Spleen (tissue), 11 donors: Measurements from ENCODE around the gene SRGAP3. TPM values are rescaled to one million over a fixed set of nuclear protein-coding genes. Genes with fewer than 3 reads are reported as not detected.

ENCODE experiments used
- DNase-seq: peaks from one replicate; pipeline ENCODE4 v3.0.0-alpha.2; 2020
- H3K27ac ChIP-seq, 8 donors: fragments of 200-600 bp; sonication (generic) in 7 of 8; 1 replicate in 4 of 8; 2 replicates in 4 of 8; pipeline versions ENCODE4 v1.5.0 to v1.8.0; 2016 to 2021; ENCODE audit warnings: inconsistent platforms in 4 of 8, mild to moderate bottlenecking in 4 of 8, moderate library complexity in 1 of 8
- H3K27me3 ChIP-seq, 7 donors: fragments of 200-600 bp; sonication (generic) in 6 of 7; replicated peaks in 1 of 7; 1 replicate in 4 of 7; 2 replicates in 3 of 7; pipeline versions ENCODE4 v1.5.0 to v1.8.0; 2016 to 2021; ENCODE audit warnings: inconsistent platforms in 3 of 7, mild to moderate bottlenecking in 1 of 7
- H3K36me3 ChIP-seq, 6 donors: fragments of 200-600 bp; sonication (generic) in 5 of 6; 1 replicate in 4 of 6; 2 replicates in 2 of 6; pipeline versions ENCODE4 v1.5.0 to v1.8.0; 2016 to 2021; ENCODE audit warnings: inconsistent platforms in 2 of 6
- H3K4me1 ChIP-seq, 6 donors: fragments of 200-600 bp; sonication (generic) in 5 of 6; 1 replicate in 3 of 6; 2 replicates in 3 of 6; pipeline versions ENCODE4 v1.5.0 to v1.8.0; 2016 to 2021; ENCODE audit warnings: inconsistent platforms in 3 of 6
- H3K4me3 ChIP-seq, 8 donors: fragments of 200-600 bp; sonication (generic) in 7 of 8; 1 replicate in 4 of 8; 2 replicates in 4 of 8; pipeline versions ENCODE4 v1.5.0 to v1.8.0; 2016 to 2021; ENCODE audit warnings: inconsistent platforms in 4 of 8, mild to moderate bottlenecking in 4 of 8, moderate library complexity in 2 of 8
- H3K9me3 ChIP-seq, 8 donors: fragments of 200-600 bp; sonication (generic) in 7 of 8; 1 replicate in 4 of 8; 2 replicates in 4 of 8; pipeline versions ENCODE4 v1.5.0 to v1.8.0; 2016 to 2021; ENCODE audit warnings: inconsistent platforms in 4 of 8
- POLR2A ChIP-seq, 3 donors: fragments of 450-650 bp; IDR thresholded peaks; one replicate each; pipeline ENCODE4 v1.5.1; 2017; ENCODE audit warnings: antibody characterized with exemption in 3 of 3, mild to moderate bottlenecking in 1 of 3
- POLR2AphosphoS5 ChIP-seq, 3 donors: sonication (generic); formaldehyde crosslinking; IDR thresholded peaks; one replicate each; pipeline ENCODE4 v1.5.1; 2017; ENCODE audit warnings: antibody characterized with exemption in 3 of 3
- WGBS, 5 donors: extraction: QIAGEN DNeasy Blood & Tissue Kit in 3 of 5; methylation state at CpG; one replicate each; pipeline versions ENCODE4 v1.1.5 to v1.1.7; 2013 to 2018; 5-methylcytosine and 5-hydroxymethylcytosine counted together
- intact Hi-C: fragments of 100-400 bp; cut with DNase I; formaldehyde crosslinking; loops from one replicate; pipeline ENCODE4 v1.15.0; 2023; ENCODE audit warnings: low total_unique reads
- polyA plus RNA-seq, 3 donors: library from polyadenylated mRNA; stranded (reverse); fragments of 200-250 nt; gene quantifications; one replicate each; pipeline ENCODE4 v1.2.1, GENCODE V29; 2013
- total RNA-seq, 7 donors: library from RNA; depleted of rRNA in 3 of 7; stranded (reverse); fragments of >200 nt in 3 of 7; fragmentation: NEBNext Ultra II Directional in 4 of 7; extraction: Animal tissue kit (Norgen Biotek cat#: 25700) in 4 of 7; gene quantifications; one replicate each; pipeline versions ENCODE4 v1.1.0 to v1.2.1, GENCODE V29; 2016 to 2021
- TF ChIP-seq, protein P1 (sequence below), 11 experiments: fragments of 200-600 bp in 7 of 11; fragments of 450-650 bp in 4 of 11; sonication (generic) in 4 of 11; IDR thresholded peaks in 8 of 11; conservative IDR thresholded peaks in 3 of 11; 1 replicate in 7 of 11; 2 replicates in 4 of 11; pipeline versions ENCODE4 v1.4.0 to v1.8.0; 2016 to 2021; ENCODE audit warnings: antibody characterized with exemption in 11 of 11, inconsistent platforms in 4 of 11, mild to moderate bottlenecking in 1 of 11
- donor health status: healthy with polysubstance abuse.
- donor health status: DM: no; HTN: no; CAD: no; lungs with moderate emphysema.
- donor health status: DM: no; HTN: no; CAD: no.
- donor health status: Bipolar disorder and iron deficiency.
- donor health status: healthy.
- donor health status: DM: no; HTN: no; CAD: no.
- donor health status: DM: yes; HTN: yes; CAD: no.

Gene SRGAP3
- total and polyA plus RNA-seq, 10 donors: 0.54 to 10.3 (median 6.4) TPM

DNA sequence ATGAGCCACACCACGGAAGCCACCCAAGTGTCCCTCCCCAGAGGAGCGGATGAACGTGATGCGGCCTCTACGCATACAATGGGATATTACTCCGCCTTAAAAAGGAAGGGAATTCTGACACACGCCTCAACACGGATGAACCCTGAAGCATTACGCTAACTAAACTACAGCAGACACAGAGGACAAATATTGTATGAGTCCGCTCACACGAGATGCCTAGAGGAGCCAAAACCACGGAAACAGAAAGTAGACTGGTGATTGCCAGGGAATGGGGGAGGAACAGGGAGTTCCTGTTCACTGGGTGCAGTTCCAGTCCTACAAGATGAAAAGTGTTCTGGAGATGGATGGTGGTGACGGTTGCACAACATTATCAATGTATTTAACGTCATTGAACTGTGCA is 32.7 kb downstream of the SRGAP3 start:
- intact Hi-C loops: no loop called here

DNA sequence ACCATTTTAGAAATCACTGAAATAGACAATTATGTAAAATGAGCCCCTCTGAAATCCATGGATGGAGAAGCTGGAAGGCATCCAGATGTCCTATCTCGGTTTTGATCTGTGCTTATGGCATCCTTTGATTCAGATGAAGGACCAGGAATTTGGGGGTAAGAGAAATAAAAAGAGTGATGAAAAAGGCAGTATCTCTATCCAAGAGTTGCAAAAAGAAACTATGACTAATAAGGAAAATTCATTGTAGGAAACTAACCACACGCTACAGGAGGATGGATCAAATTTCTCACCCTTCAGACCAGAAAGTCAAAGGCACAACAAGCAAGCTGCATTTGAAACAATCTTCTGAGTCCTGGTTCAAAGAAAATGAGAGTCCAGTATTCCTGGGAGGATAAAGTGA is 34.8 kb downstream of the SRGAP3 start:
- TF ChIP-seq, protein P1, sequence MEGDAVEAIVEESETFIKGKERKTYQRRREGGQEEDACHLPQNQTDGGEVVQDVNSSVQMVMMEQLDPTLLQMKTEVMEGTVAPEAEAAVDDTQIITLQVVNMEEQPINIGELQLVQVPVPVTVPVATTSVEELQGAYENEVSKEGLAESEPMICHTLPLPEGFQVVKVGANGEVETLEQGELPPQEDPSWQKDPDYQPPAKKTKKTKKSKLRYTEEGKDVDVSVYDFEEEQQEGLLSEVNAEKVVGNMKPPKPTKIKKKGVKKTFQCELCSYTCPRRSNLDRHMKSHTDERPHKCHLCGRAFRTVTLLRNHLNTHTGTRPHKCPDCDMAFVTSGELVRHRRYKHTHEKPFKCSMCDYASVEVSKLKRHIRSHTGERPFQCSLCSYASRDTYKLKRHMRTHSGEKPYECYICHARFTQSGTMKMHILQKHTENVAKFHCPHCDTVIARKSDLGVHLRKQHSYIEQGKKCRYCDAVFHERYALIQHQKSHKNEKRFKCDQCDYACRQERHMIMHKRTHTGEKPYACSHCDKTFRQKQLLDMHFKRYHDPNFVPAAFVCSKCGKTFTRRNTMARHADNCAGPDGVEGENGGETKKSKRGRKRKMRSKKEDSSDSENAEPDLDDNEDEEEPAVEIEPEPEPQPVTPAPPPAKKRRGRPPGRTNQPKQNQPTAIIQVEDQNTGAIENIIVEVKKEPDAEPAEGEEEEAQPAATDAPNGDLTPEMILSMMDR (IDR thresholded peaks at IDR 0.05 in 8 of 11, conservative IDR thresholded peaks at IDR 0.05 in 3 of 11): no peak
- no peak for TF ChIP-seq POLR2A (IDR thresholded peaks at IDR 0.05)
- TF ChIP-seq POLR2AphosphoS5 (IDR thresholded peaks at IDR 0.05): no peak
- Histone ChIP-seq H3K4me3 (no peak overlapping the region), H3K36me3 (no peaks in the 10 kb centered on the region), H3K4me1 (no peaks in the 10 kb centered on the region), H3K9me3 (no peaks in the 10 kb centered on the region), H3K27ac (no peak overlapping the region), H3K27me3 (no peaks in the 10 kb centered on the region)
- WGBS, 5 donors: 56 to 87% (median 82%) methylated on average over 2 of the region's 2 CpGs
- intact Hi-C loops: no loop called here
- no peak for DNase-seq

More for the DNA sequence above, 32.7 kb downstream of the SRGAP3 start:
- Histone ChIP-seq H3K4me1 (no peaks in the 10 kb centered on the region), H3K27ac (no peak overlapping the region), H3K36me3 (no peaks in the 10 kb centered on the region), H3K4me3 (no peak overlapping the region), H3K27me3 (no peaks in the 10 kb centered on the region), H3K9me3 (no peaks in the 10 kb centered on the region)
- 87 to 93% (median 92%) methylated on average over 14 of the region's 14 CpGs for WGBS, 5 donors
- TF ChIP-seq, protein P1 (IDR thresholded peaks at IDR 0.05 in 8 of 11, conservative IDR thresholded peaks at IDR 0.05 in 3 of 11): no peak
- TF ChIP-seq POLR2A (IDR thresholded peaks at IDR 0.05) (no peak), POLR2AphosphoS5 (IDR thresholded peaks at IDR 0.05) (no peak)
- no peak for DNase-seq

DNA sequence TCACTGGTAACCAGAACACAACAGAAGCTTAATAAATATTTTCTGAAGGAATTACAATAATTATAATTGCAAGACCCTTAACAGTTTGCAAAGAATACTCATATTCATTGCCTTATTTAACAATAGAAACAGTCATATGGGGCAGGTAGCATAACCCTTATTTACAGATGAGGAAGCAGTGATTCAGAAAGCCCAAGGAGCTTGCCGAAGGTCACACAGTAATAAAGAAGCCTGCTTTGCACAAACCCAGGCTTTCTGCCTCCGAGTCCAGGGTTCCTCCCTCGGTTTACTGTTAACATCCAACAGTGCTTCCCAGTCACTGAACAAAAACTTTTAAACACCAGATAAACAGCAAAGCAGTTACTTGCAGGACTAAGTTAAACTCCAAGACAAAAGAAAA is 35.3 kb downstream of the SRGAP3 start:
- TF ChIP-seq, protein P1 (IDR thresholded peaks at IDR 0.05 in 8 of 11, conservative IDR thresholded peaks at IDR 0.05 in 3 of 11): no peak
- TF ChIP-seq POLR2A (IDR thresholded peaks at IDR 0.05): no peak
- no peak for TF ChIP-seq POLR2AphosphoS5 (IDR thresholded peaks at IDR 0.05)
- no peak overlapping the region for H3K27ac ChIP-seq
- DNase-seq: no peak
- H3K27me3 ChIP-seq: no peaks in the 10 kb centered on the region
- H3K36me3 ChIP-seq: no peaks in the 10 kb centered on the region
- H3K4me3 ChIP-seq: no peak overlapping the region
- H3K4me1 ChIP-seq: no peaks in the 10 kb centered on the region
- no peaks in the 10 kb centered on the region for H3K9me3 ChIP-seq
- WGBS, 5 donors: 81 to 95% (median 87%) methylated on average over 3 of the region's 3 CpGs
- intact Hi-C loops: no loop called here

DNA sequence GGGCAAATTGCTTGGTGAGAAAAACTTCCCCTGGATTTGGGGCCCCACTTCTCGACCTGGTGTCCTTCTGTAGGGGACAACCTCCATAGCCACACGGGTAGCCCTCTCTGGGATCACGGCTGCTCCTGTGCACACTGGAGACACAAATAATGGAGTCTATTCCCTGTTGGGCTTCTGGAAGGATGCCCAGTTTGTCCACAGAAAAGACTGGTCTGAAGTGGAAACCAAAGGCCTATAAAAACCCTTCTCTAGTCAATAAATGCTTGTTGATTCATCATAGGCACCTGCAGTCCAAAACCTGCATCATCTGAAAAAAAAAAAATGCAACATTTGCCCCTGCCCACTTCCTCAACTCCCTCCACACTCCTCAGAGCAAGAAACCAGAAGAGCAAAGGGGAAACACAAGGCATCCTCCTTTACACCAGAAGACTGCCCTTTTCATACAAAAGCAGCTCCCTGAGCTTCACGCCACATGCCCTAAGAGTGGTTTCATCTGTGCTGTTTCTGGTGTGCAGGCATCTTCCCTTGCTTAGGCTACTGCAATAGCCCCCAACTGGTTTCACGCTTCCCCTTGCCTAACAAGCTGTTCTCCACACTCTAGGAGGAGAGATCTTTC is 36.3 kb downstream of the SRGAP3 start:
- no peaks in the 10 kb centered on the region for H3K36me3 ChIP-seq
- WGBS, 5 donors: 77 to 87% (median 83%) methylated on average over 4 to 5 of the region's 5 CpGs
- intact Hi-C loops: no loop called here
- H3K4me3 ChIP-seq: no peak overlapping the region
- no peaks in the 10 kb centered on the region for H3K4me1 ChIP-seq
- H3K27me3 ChIP-seq: no peaks in the 10 kb centered on the region
- TF ChIP-seq POLR2AphosphoS5 (IDR thresholded peaks at IDR 0.05): no peak
- TF ChIP-seq, protein P1 (IDR thresholded peaks at IDR 0.05 in 8 of 11, conservative IDR thresholded peaks at IDR 0.05 in 3 of 11): no peak
- no peak for TF ChIP-seq POLR2A (IDR thresholded peaks at IDR 0.05)
- no peaks in the 10 kb centered on the region for H3K9me3 ChIP-seq
- no peak for DNase-seq
- H3K27ac ChIP-seq: no peak overlapping the region
